Stimulated activated CD4-positive, alpha-beta T cell treated with anti-CD3 and anti-CD28 coated beads, Interleukin-1b, Interleukin-23, amount 100 ng/mL, for 48 hours (primary cell): Measurements from ENCODE around the gene CCK.

Experiments
- DNase-seq: peaks from one replicate; pipeline ENCODE4 v3.0.0-alpha.2; 2020

The CCK gene

GRCh38 chr3:42224658-42225421 lies 41.1 kb downstream of the CCK start:
- no peak for DNase-seq

DNA sequence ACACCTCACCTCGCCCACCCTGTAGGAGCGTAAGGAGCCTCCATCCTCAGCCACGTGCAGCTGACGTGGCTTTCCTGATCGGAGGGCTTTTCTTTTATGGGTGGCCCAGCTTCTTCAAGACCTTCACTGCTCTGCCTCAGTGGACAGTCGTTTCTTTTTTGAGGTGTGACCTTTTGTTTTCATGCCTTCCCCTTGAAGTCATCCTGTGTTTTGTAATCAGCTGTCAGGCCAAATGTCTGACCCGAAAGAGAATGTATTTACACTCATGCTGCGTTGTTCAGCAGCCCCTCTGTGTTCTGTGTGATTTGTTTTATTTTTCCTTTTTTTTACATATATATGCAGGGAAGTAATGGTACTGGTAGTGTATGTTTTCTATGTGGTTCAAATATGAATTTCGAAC lies 41.8 kb downstream of the CCK start:
- no peak for DNase-seq

DNA sequence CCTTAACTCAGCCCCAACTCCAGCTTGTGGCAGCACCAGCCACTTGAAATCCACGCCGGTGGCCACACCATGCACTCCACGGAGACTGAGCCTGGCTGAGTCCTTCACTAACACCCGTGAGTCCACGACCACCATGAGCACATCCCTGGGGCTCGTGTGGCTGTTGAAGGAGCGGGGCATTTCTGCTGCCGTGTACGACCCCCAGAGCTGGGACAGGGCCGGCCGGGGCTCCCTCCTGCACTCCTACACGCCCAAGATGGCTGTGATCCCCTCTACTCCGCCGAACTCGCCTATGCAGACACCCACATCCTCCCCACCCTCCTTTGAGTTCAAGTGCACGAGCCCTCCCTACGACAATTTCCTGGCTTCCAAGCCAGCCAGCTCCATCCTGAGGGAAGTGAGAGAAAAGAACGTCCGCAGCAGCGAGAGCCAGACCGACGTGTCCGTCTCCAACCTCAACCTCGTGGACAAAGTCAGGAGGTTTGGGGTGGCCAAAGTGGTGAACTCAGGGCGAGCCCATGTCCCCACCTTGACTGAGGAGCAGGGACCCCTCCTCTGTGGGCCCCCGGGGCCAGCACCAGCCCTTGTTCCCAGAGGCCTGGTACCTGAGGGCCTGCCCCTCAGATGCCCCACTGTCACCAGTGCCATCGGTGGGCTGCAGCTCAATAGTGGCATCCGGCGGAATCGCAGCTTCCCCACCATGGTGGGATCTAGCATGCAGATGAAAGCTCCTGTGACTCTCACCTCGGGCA lies 42.9 kb downstream of the CCK start:
- DNase-seq, result no peak

DNA sequence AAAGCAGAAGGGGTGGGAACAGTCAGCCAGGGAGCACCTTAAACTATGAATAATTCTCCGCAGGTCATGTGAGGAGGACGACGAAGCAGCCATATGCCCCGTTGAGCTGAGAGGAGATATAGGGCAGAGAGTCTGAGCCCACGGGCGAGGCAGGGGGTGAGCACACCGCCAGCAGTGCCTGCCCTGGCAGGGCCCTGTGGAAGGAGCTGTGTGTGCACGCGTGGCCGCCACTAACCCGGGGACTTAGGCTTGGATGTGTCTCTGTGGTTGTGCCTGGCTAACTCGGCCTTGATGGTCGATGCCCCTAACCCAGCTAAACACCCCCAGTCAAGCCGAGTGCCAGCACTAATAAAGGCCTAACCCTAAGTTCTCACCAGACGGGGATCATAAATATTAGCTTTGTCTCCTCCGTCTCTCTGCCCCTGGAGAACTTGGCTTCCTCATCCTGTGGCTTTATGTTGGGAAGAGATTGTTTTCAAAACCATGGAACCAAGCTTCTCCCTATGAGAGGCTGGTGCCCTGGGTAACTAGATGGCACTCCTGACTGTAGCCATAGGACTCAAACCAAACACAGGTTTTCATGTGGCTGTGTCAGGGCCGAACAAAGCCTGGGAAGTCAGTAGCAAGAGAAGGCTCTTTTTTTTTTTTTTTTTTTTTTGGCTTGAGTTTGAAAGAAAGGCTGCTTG lies 45.4 kb downstream of the CCK start:
- no peak for DNase-seq

- no peak for DNase-seq
These were observed 49.1 kb downstream of the CCK start for GRCh38 chr3:42216931-42217333.

- no peak for DNase-seq
These were observed 49.7 kb downstream of the CCK start for GRCh38 chr3:42216302-42216701.

- DNase-seq, result no peak
These were observed 51.3 kb downstream of the CCK start for GRCh38 chr3:42214565-42215283.

DNA sequence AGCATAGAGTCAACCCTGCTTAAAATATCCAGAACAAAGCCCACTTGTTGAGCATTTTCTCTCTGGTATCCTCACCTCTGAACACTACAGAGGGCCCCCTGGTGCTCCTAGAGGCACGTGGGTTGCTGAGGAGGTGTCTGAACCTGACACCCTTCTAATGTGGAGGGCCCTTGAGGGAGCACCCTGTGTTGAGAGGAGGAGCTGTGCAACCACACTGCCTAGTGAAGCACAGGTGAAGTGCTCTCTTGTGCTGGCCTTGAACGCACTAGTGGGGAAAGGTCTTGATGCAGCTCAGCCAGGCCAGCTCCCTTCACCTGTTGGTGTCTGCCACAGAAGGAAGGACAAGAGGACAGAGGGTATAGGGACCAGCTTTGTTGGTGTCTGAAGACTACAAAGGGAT lies 51.9 kb downstream of the CCK start:
- DNase-seq, result no peak

DNA sequence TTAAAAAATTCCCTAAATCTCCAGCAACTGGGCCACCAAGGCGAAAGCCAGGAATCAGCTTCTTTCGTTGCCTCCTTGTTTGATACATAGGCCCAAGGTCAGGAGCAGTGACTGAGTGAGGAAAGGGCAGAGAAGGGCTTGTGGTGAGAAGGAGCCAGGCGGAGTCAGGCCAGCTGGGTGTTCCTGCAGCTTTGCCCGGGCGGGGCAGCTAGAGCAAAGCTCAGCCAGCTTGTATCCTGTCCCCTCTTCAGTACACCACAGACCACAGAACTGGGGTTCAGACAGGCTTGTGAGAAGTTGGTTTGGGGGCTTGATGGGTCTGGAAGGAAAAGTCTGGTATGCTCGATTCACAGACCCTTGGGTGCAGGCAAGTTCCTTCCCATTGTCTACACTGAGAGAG lies 52.6 kb downstream of the CCK start:
- DNase-seq, result no peak

- no peak for DNase-seq
These were observed 55.3 kb downstream of the CCK start for GRCh38 chr3:42210726-42211125.

DNA sequence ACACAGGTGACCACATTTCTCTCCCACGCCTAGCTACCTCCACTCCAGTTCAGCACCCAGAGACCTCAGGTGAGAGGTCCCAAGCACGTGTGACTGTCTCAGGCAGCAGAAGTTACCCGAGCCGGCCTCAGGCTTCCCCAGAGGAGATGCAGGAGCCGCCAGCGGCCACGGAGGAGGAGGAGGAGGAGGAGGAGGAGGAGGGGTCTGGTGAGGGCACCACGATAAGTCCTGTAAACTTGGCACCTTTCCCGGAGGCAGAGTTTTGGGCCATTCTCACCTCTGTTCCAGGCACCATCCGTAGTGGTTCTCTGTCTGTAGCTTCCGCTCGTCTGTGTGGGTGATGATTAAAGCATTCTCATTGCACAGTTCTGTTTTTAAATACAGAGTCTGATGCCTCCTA lies 56.1 kb downstream of the CCK start:
- no peak for DNase-seq
